ENCODE results near the gene ACBD6. TPM values are rescaled to one million over a fixed set of nuclear protein-coding genes. Genes with fewer than 3 reads are reported as not detected.

Gene ACBD6
- total and polyA plus RNA-seq, 2 experiments from 2014 or later, result 75.7 to 88.8 TPM

DNA sequence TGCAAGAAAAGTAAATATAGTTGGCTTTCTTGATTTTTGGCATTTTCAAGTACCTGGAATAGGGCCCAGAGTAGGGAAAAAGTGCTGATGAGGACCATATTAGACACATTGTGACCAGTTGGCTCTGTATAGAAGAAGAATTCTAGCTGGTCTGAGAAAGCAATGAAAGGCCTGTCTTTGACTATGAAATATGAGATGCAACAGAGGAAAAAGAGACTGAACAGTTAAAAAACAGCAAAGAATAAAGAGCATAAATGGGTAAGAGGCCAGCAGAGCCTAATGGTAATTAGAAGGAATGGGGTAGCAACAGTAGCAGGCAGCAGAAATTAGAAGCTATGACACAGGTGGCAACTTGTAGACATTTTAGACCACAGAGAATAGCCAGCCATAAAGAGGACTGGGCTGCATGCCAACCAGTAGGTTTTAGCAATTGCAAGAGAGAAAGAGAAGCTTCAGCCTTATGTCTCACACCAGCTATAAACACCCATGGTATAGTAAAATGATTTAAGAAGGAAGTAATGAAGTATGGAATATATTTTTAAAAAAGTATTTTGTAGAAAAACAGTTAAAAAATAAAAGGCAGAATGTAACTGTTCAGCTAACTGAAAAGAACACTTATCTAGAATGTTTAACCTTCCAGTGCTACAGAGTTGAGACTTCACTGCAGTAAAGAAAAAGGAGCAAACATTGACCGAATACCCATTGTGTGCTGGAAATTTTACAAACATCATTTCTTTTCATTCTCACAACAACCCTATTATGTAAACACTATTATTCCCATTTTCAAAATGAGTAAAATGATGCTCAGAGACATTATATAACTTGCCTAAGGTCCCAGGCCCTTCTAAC lies 158.2 kb downstream of the ACBD6 start (continued):
- TF ChIP-seq, protein P1, sequence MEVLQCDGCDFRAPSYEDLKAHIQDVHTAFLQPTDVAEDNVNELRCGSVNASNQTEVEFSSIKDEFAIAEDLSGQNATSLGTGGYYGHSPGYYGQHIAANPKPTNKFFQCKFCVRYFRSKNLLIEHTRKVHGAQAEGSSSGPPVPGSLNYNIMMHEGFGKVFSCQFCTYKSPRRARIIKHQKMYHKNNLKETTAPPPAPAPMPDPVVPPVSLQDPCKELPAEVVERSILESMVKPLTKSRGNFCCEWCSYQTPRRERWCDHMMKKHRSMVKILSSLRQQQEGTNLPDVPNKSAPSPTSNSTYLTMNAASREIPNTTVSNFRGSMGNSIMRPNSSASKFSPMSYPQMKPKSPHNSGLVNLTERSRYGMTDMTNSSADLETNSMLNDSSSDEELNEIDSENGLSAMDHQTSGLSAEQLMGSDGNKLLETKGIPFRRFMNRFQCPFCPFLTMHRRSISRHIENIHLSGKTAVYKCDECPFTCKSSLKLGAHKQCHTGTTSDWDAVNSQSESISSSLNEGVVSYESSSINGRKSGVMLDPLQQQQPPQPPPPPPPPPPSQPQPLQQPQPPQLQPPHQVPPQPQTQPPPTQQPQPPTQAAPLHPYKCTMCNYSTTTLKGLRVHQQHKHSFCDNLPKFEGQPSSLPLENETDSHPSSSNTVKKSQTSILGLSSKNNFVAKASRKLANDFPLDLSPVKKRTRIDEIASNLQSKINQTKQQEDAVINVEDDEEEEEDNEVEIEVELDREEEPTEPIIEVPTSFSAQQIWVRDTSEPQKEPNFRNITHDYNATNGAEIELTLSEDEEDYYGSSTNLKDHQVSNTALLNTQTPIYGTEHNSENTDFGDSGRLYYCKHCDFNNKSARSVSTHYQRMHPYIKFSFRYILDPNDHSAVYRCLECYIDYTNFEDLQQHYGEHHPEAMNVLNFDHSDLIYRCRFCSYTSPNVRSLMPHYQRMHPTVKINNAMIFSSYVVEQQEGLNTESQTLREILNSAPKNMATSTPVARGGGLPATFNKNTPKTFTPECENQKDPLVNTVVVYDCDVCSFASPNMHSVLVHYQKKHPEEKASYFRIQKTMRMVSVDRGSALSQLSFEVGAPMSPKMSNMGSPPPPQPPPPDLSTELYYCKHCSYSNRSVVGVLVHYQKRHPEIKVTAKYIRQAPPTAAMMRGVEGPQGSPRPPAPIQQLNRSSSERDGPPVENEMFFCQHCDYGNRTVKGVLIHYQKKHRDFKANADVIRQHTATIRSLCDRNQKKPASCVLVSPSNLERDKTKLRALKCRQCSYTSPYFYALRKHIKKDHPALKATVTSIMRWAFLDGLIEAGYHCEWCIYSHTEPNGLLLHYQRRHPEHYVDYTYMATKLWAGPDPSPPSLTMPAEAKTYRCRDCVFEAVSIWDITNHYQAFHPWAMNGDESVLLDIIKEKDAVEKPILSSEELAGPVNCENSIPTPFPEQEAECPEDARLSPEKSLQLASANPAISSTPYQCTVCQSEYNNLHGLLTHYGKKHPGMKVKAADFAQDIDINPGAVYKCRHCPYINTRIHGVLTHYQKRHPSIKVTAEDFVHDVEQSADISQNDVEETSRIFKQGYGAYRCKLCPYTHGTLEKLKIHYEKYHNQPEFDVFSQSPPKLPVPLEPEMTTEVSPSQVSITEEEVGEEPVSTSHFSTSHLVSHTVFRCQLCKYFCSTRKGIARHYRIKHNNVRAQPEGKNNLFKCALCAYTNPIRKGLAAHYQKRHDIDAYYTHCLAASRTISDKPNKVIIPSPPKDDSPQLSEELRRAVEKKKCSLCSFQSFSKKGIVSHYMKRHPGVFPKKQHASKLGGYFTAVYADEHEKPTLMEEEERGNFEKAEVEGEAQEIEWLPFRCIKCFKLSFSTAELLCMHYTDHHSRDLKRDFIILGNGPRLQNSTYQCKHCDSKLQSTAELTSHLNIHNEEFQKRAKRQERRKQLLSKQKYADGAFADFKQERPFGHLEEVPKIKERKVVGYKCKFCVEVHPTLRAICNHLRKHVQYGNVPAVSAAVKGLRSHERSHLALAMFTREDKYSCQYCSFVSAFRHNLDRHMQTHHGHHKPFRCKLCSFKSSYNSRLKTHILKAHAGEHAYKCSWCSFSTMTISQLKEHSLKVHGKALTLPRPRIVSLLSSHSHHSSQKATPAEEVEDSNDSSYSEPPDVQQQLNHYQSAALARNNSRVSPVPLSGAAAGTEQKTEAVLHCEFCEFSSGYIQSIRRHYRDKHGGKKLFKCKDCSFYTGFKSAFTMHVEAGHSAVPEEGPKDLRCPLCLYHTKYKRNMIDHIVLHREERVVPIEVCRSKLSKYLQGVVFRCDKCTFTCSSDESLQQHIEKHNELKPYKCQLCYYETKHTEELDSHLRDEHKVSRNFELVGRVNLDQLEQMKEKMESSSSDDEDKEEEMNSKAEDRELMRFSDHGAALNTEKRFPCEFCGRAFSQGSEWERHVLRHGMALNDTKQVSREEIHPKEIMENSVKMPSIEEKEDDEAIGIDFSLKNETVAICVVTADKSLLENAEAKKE (CRISPR knock-in tag; IDR thresholded peaks at IDR 0.05), result no peak

DNA sequence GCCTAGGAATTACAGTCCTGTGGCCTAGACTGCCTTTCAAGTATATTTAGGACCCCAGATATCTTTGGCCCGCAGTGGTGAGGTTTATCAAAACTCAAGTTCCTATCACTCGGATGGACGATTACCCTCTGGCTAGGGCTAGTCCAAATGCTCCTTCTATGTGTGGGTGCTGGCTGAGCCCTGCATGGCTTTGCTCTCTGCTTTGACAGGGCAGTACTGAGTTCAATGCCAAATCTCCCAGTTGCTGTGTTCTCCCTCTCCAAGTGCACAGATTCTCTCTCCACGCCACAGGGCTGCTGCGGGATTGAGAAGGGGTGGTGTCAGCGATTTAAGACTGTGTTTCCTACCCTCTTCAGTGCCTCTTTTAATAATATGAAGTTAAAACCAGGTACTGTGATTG lies 175.3 kb downstream of the ACBD6 start:
- H2AFZ ChIP-seq, result no peak overlapping the region
- peaks cover 13% of the 10 kb centered on the region for H3K36me3 Mint-ChIP-seq (ENCODE audit: low read depth)
- H3K4me2 ChIP-seq, result no peak overlapping the region
- no peaks in the 10 kb centered on the region for H3F3A ChIP-seq (replicated peaks; ENCODE audit: low read depth)
- H3K4me3 Mint-ChIP-seq, result no peak overlapping the region
- no peaks in the 10 kb centered on the region for H3K4me1 Mint-ChIP-seq
- no peak for ATAC-seq
- peaks cover 3% of the 10 kb centered on the region; the same call in 1 of the 2 replicates for H4K20me1 ChIP-seq (replicated peaks; ENCODE audit: insufficient read depth)
- no peak overlapping the region for H3K27ac Mint-ChIP-seq
- peaks cover 10% of the 10 kb centered on the region; the same call in 2 of the 3 replicates for H3K9me3 Mint-ChIP-seq
- H3K4me3 ChIP-seq, result no peak overlapping the region
- TF ChIP-seq EZH2phosphoT487 (IDR thresholded peaks at IDR 0.05; ENCODE audit: unreplicated experiment), result no peak
- TF ChIP-seq, protein P2, sequence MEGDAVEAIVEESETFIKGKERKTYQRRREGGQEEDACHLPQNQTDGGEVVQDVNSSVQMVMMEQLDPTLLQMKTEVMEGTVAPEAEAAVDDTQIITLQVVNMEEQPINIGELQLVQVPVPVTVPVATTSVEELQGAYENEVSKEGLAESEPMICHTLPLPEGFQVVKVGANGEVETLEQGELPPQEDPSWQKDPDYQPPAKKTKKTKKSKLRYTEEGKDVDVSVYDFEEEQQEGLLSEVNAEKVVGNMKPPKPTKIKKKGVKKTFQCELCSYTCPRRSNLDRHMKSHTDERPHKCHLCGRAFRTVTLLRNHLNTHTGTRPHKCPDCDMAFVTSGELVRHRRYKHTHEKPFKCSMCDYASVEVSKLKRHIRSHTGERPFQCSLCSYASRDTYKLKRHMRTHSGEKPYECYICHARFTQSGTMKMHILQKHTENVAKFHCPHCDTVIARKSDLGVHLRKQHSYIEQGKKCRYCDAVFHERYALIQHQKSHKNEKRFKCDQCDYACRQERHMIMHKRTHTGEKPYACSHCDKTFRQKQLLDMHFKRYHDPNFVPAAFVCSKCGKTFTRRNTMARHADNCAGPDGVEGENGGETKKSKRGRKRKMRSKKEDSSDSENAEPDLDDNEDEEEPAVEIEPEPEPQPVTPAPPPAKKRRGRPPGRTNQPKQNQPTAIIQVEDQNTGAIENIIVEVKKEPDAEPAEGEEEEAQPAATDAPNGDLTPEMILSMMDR (conservative IDR thresholded peaks at IDR 0.05; ENCODE audit: low read depth in 2 of 2), result no peak
- TF ChIP-seq CREB1 (CRISPR knock-in tag; IDR thresholded peaks at IDR 0.05; ENCODE audit: low read depth), result no peak
- TF ChIP-seq, protein P3, sequence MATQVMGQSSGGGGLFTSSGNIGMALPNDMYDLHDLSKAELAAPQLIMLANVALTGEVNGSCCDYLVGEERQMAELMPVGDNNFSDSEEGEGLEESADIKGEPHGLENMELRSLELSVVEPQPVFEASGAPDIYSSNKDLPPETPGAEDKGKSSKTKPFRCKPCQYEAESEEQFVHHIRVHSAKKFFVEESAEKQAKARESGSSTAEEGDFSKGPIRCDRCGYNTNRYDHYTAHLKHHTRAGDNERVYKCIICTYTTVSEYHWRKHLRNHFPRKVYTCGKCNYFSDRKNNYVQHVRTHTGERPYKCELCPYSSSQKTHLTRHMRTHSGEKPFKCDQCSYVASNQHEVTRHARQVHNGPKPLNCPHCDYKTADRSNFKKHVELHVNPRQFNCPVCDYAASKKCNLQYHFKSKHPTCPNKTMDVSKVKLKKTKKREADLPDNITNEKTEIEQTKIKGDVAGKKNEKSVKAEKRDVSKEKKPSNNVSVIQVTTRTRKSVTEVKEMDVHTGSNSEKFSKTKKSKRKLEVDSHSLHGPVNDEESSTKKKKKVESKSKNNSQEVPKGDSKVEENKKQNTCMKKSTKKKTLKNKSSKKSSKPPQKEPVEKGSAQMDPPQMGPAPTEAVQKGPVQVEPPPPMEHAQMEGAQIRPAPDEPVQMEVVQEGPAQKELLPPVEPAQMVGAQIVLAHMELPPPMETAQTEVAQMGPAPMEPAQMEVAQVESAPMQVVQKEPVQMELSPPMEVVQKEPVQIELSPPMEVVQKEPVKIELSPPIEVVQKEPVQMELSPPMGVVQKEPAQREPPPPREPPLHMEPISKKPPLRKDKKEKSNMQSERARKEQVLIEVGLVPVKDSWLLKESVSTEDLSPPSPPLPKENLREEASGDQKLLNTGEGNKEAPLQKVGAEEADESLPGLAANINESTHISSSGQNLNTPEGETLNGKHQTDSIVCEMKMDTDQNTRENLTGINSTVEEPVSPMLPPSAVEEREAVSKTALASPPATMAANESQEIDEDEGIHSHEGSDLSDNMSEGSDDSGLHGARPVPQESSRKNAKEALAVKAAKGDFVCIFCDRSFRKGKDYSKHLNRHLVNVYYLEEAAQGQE (IDR thresholded peaks at IDR 0.05; ENCODE audit: unreplicated experiment), result no peak
- TF ChIP-seq, protein P4, sequence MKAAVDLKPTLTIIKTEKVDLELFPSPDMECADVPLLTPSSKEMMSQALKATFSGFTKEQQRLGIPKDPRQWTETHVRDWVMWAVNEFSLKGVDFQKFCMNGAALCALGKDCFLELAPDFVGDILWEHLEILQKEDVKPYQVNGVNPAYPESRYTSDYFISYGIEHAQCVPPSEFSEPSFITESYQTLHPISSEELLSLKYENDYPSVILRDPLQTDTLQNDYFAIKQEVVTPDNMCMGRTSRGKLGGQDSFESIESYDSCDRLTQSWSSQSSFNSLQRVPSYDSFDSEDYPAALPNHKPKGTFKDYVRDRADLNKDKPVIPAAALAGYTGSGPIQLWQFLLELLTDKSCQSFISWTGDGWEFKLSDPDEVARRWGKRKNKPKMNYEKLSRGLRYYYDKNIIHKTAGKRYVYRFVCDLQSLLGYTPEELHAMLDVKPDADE (IDR thresholded peaks at IDR 0.05), result no peak
- TF ChIP-seq ZNF331 (CRISPR knock-in tag; IDR thresholded peaks at IDR 0.05; ENCODE audit: low read depth), result no peak
- TF ChIP-seq ZNF114 (CRISPR knock-in tag; IDR thresholded peaks at IDR 0.05), result no peak
- H3K4me1 ChIP-seq (ENCODE audit: insufficient read depth), result no peaks in the 10 kb centered on the region
- H3K27ac ChIP-seq (ENCODE audit: low read depth), result no peak overlapping the region
- peaks cover 6% of the 10 kb centered on the region; the same call in 1 of the 2 replicates for H3K79me2 ChIP-seq (replicated peaks; ENCODE audit: insufficient read depth)
- DNase-seq (ENCODE audit: low spot score), result no peak
- peaks cover 2% of the 10 kb centered on the region for H3K27me3 Mint-ChIP-seq (ENCODE audit: insufficient read depth, low read depth, poor library complexity)
- H3K9me2 ChIP-seq (ENCODE audit: insufficient read depth), result no peaks in the 10 kb centered on the region
- no peaks in the 10 kb centered on the region for H3K27me3 ChIP-seq (ENCODE audit: insufficient read depth)
- 0 out of 2 replicates have a peak, but pooled peaks cover 5% of the 10 kb centered on the region for H3K36me3 ChIP-seq (ENCODE audit: insufficient read depth)
